CD8-positive, alpha-beta memory T cell (primary cell): ENCODE data around the gene RHOA. TPM values are rescaled to one million over a fixed set of nuclear protein-coding genes. Genes with fewer than 3 reads are reported as not detected.
"Not testable (repeated sequence)": the region's sequence is repeated elsewhere in the genome, so short reads cannot be mapped to it uniquely, and the experiment has no call there.

Source experiments
- CTCF ChIA-PET: fragments of 350-600 bp; sonication (Branson Sonifier 250); formaldehyde crosslinking; loops from one replicate; lab custom pipeline; 2021; ENCODE audit warnings: antibody characterized with exemption; lab: Charles Lee
- POLR2A ChIA-PET: fragments of 350-600 bp; sonication (Branson Sonifier 250); formaldehyde crosslinking; loops from one replicate; lab custom pipeline; 2021; ENCODE audit warnings: antibody characterized with exemption; lab: Charles Lee
- DNase-seq, 5 donors: peaks; one replicate each; pipeline versions ENCODE4 v3.0.0 to v3.0.0-alpha.2; 2020 to 2022; ENCODE audit warnings: mixed read lengths in 1 of 5
- H3K27ac ChIP-seq: one replicate; pipeline ENCODE4 v1.7.0; 2013; ENCODE audit warnings: low read depth, mild to moderate bottlenecking, low read length, moderate library complexity
- H3K27me3 ChIP-seq: 2 replicates; pipeline ENCODE4 v1.7.0; 2013; ENCODE audit warnings: low read length, mild to moderate bottlenecking; ENCODE audit not compliant: insufficient read depth, poor library complexity, severe bottlenecking
- H3K36me3 ChIP-seq: 2 replicates; pipeline ENCODE4 v1.7.0; 2013; ENCODE audit warnings: mild to moderate bottlenecking, low read length, moderate library complexity; ENCODE audit not compliant: insufficient read depth
- H3K4me1 ChIP-seq: 2 replicates; pipeline ENCODE4 v1.7.0; 2013; ENCODE audit warnings: mild to moderate bottlenecking, low read length, moderate library complexity; ENCODE audit not compliant: insufficient read depth
- H3K4me3 ChIP-seq: 2 replicates; pipeline ENCODE4 v1.7.0; 2013; ENCODE audit warnings: mild to moderate bottlenecking, low read length
- H3K9me3 ChIP-seq: 2 replicates; pipeline ENCODE4 v1.7.0; 2013; ENCODE audit warnings: mild to moderate bottlenecking, low read length
- H3K27ac Mint-ChIP-seq, 8 donors: one replicate each; pipeline ENCODE4 v1.8.0; 2020 to 2021; ENCODE audit warnings: mixed read lengths in 8 of 8, mild to moderate bottlenecking in 6 of 8, inconsistent platforms in 3 of 8, moderate library complexity in 3 of 8
- H3K27me3 Mint-ChIP-seq, 2 donors: one replicate each; pipeline ENCODE4 v1.8.0; 2020 to 2021; ENCODE audit warnings: mixed read lengths in 2 of 2, mild to moderate bottlenecking in 1 of 2, moderate library complexity in 1 of 2
- H3K36me3 Mint-ChIP-seq, 3 donors: one replicate each; pipeline ENCODE4 v1.8.0; 2020 to 2021; ENCODE audit warnings: mixed read lengths in 3 of 3, inconsistent platforms in 1 of 3, mild to moderate bottlenecking in 1 of 3
- H3K4me1 Mint-ChIP-seq, 3 donors: one replicate each; pipeline ENCODE4 v1.8.0; 2020 to 2021; ENCODE audit warnings: mixed read lengths in 3 of 3, inconsistent platforms in 1 of 3, mild to moderate bottlenecking in 1 of 3
- H3K4me3 Mint-ChIP-seq, 7 donors: one replicate each; pipeline ENCODE4 v1.8.0; 2020 to 2021; ENCODE audit warnings: mixed read lengths in 7 of 7, mild to moderate bottlenecking in 6 of 7, moderate library complexity in 4 of 7, inconsistent platforms in 2 of 7
- H3K9me3 Mint-ChIP-seq, 5 donors: one replicate each; pipeline ENCODE4 v1.8.0; 2020 to 2022; ENCODE audit warnings: mixed read lengths in 5 of 5, mild to moderate bottlenecking in 3 of 5, moderate library complexity in 2 of 5, inconsistent platforms in 1 of 5
- polyA plus RNA-seq: library from polyadenylated mRNA; unstranded; fragments of 300-500 nt; fragmentation: Illumina TruSeq; gene quantifications from one replicate; pipeline ENCODE4 v1.2.3, GENCODE V29; 2021
- total RNA-seq, 2 experiments: library from RNA; stranded (reverse); gene quantifications; one replicate each; pipeline ENCODE4 v1.2.3, GENCODE V29; 2021

RHOA gene
- total and polyA plus RNA-seq, 3 experiments from 2014 or later, result 478 to 678 (median 506) TPM

- Mint-ChIP-seq H3K9me3 (no peaks in the 10 kb centered on the region), H3K4me1 (peaks cover 11 to 16% (median 16%) of the 10 kb centered on the region in 3 donors), H3K36me3 (peaks cover 0 to 14% (median 5%) of the 10 kb centered on the region in 3 donors), H3K4me3 (no peak overlapping the region), H3K27ac (peak overlapping the region in 1 of 8 donors; percentile 38), H3K27me3 (peaks cover 0 to 1% of the 10 kb centered on the region in 2 donors)
- Histone ChIP-seq H3K4me3 (no peak overlapping the region), H3K27ac (no peak overlapping the region), H3K36me3 (no peaks in the 10 kb centered on the region), H3K4me1 (peaks cover 6% of the 10 kb centered on the region), H3K27me3 (no peaks in the 10 kb centered on the region), H3K9me3 (no peaks in the 10 kb centered on the region)
- DNase-seq, result no peak
- POLR2A ChIA-PET, result interaction anchor here (1.5 kb wide), 1 partner anchor 12 kb away, joined by 7 read pairs; the partner anchor contains the start of gene USP4
- CTCF ChIA-PET, result interaction anchor here (3.3 kb wide), 1 partner anchor 12 kb away, joined by 15 read pairs; the partner anchor contains the start of gene USP4
Measured at GRCh38 chr3:49352281-49352680, 59.5 kb downstream of the RHOA start.

DNA sequence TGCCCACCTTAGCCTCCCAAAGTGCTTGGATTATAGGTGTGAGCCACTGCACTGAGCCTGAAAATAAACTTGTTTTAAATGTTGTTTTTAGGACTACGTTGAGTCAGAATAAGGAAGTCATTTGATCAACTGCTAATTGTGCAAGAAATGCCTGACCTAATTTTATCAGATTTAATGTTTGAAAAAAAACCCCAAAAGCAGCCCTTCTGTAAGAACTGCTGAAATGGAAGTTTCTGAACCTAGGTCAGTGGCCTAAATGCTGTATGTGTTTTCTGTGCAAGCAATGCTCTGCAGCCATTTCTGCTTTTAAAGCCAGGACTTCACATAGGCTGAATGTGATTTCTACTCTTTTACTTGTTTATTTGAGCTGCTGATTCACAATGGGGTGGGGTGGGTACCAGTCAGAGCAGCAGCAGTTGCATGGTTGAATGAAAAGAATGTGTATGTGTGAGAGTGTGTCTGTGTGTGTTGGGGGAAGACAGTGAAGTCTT is 60.2 kb downstream of the RHOA start:
- CTCF ChIA-PET, result interaction anchor here (3.3 kb wide), 1 partner anchor 12 kb away, joined by 15 read pairs; the partner anchor contains the start of gene USP4
- peaks cover 0 to 10% (median 5%) of the 10 kb centered on the region in 3 donors for H3K36me3 Mint-ChIP-seq
- no peaks in the 10 kb centered on the region for H3K9me3 ChIP-seq
- H3K27me3 Mint-ChIP-seq, result peaks cover 0 to 1% of the 10 kb centered on the region in 2 donors
- H3K4me1 ChIP-seq, result peaks cover 6% of the 10 kb centered on the region
- peaks cover 6 to 14% (median 11%) of the 10 kb centered on the region in 3 donors for H3K4me1 Mint-ChIP-seq
- no peak overlapping the region for H3K27ac ChIP-seq
- H3K27me3 ChIP-seq, result no peaks in the 10 kb centered on the region
- H3K27ac Mint-ChIP-seq, result peak overlapping the region in 3 of 8 donors; percentile 51 to 78 (median 61)
- no peaks in the 10 kb centered on the region for H3K36me3 ChIP-seq
- peak overlapping the region in 1 of 7 donors; percentile 44 for H3K4me3 Mint-ChIP-seq
- no peaks in the 10 kb centered on the region for H3K9me3 Mint-ChIP-seq
- no peak for DNase-seq
- POLR2A ChIA-PET, result interaction anchor here (1.5 kb wide), 1 partner anchor 11 kb away, joined by 7 read pairs; the partner anchor contains the start of gene USP4
- no peak overlapping the region for H3K4me3 ChIP-seq

- Mint-ChIP-seq H3K27ac (no peak overlapping the region), H3K9me3 (no peaks in the 10 kb centered on the region), H3K27me3 (peaks cover 0 to 1% of the 10 kb centered on the region in 2 donors), H3K4me3 (no peak overlapping the region), H3K4me1 (peaks cover 0 to 12% (median 5%) of the 10 kb centered on the region in 3 donors), H3K36me3 (peaks cover 0 to 2% (median 0%) of the 10 kb centered on the region in 3 donors)
- H3K36me3 ChIP-seq, result no peaks in the 10 kb centered on the region
- H3K27me3 ChIP-seq, result no peaks in the 10 kb centered on the region
- H3K9me3 ChIP-seq, result no peaks in the 10 kb centered on the region
- peaks cover 7% of the 10 kb centered on the region for H3K4me1 ChIP-seq
- POLR2A ChIA-PET, result no interaction called here
- peak overlapping the region; percentile 39 for H3K27ac ChIP-seq
- DNase-seq, result no peak
- H3K4me3 ChIP-seq, result no peak overlapping the region
- CTCF ChIA-PET, result interaction anchor here (0.6 to 1.0 kb wide), 2 partner anchors 9 to 328 kb away, joined by 4 read pairs; partner anchors contain the start of genes NDUFAF3 and USP4
Measured at GRCh38 chr3:49349348-49350114, 62.2 kb downstream of the RHOA start.

DNA sequence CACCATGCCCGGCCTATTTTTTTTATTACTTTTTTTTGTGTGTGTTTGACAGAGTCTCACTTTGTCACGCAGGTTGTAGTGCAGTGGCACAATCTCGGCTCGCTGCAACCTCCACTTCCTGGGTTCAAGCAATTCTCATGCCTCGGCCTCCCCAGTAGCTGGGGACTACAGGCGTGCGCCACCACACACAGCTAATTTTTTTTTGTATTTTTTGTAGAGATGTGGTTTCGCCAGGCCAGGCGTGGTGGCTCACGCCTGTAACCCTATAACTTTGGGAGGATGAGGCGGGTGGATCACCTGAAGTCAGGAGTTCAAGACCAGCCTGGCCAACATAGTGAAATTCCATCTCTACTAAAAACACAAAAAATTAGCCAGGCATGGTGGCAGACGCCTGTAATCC is 63.4 kb downstream of the RHOA start:
- H3K27me3 ChIP-seq, H3K4me3 Mint-ChIP-seq, H3K36me3 Mint-ChIP-seq, H3K36me3 ChIP-seq, CTCF ChIA-PET, H3K27me3 Mint-ChIP-seq, H3K4me1 Mint-ChIP-seq, H3K4me3 ChIP-seq, H3K4me1 ChIP-seq, H3K27ac Mint-ChIP-seq, H3K9me3 Mint-ChIP-seq, H3K9me3 ChIP-seq, H3K27ac ChIP-seq, DNase-seq, POLR2A ChIA-PET: not testable (repeated sequence)

- Mint-ChIP-seq H3K4me3 (no peak overlapping the region), H3K36me3 (no peaks in the 10 kb centered on the region), H3K27me3 (peaks cover 0 to 1% of the 10 kb centered on the region in 2 donors), H3K9me3 (no peaks in the 10 kb centered on the region), H3K4me1 (peaks cover 2 to 11% (median 8%) of the 10 kb centered on the region in 3 donors), H3K27ac (no peak overlapping the region)
- H3K27ac ChIP-seq, result no peak overlapping the region
- no peak overlapping the region for H3K4me3 ChIP-seq
- no peaks in the 10 kb centered on the region for H3K36me3 ChIP-seq
- no peak for DNase-seq
- peaks cover 15% of the 10 kb centered on the region for H3K4me1 ChIP-seq
- ChIA-PET CTCF (no interaction called here), POLR2A (interaction anchor here (0.6 kb wide), 1 partner anchor 133 kb away, joined by 12 read pairs; no protein-coding TSS in a partner anchor)
- no peaks in the 10 kb centered on the region for H3K9me3 ChIP-seq
- no peaks in the 10 kb centered on the region for H3K27me3 ChIP-seq
Measured at GRCh38 chr3:49346797-49347251, 65.0 kb downstream of the RHOA start.

DNA sequence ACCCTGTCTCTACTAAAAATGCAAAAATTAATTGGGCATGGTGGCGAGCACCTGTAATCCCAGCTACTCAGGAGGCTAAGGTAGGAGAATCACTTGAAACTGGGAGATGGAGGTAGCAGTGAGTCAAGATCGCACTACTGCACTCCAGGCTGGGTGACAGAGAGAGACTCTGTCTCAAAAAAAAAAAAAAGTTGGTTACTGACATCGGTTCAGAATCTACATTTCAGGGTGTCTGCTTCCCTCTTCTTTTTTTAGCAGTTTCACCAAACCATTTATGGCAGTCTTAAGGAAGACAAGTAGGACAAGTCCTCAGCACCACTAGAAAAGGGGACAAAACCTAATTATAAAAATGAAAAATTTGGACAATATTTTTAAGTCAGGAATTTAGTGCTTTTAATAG is 68.6 kb downstream of the RHOA start:
- H3K4me3 Mint-ChIP-seq, result no peak overlapping the region
- Histone ChIP-seq H3K36me3 (no peaks in the 10 kb centered on the region), H3K27me3 (no peaks in the 10 kb centered on the region), H3K4me1 (peaks cover 35% of the 10 kb centered on the region), H3K4me3 (no peak overlapping the region), H3K9me3 (no peaks in the 10 kb centered on the region), H3K27ac (no peak overlapping the region)
- peaks cover 31 to 44% (median 32%) of the 10 kb centered on the region in 3 donors for H3K4me1 Mint-ChIP-seq
- no peak for DNase-seq
- peak overlapping the region in 1 of 8 donors; percentile 75 for H3K27ac Mint-ChIP-seq
- H3K27me3 Mint-ChIP-seq, result peaks cover 0 to 1% of the 10 kb centered on the region in 2 donors
- peaks cover 0 to 14% (median 0%) of the 10 kb centered on the region in 3 donors for H3K36me3 Mint-ChIP-seq
- no peaks in the 10 kb centered on the region for H3K9me3 Mint-ChIP-seq
- POLR2A ChIA-PET, result interaction anchor here (0.7 to 0.9 kb wide), 4 partner anchors 68 to 348 kb away, joined by 4 to 8 read pairs (median 6); partner anchors contain the start of gene RHOA
- CTCF ChIA-PET, result interaction anchor here (0.7 to 1.9 kb wide), 2 partner anchors 106 to 321 kb away, joined by 3 to 5 read pairs; partner anchors contain the start of gene NDUFAF3

- Mint-ChIP-seq H3K27ac (peak overlapping the region in 7 of 8 donors; percentile 2 to 94 (median 87)), H3K4me1 (peaks cover 35 to 51% (median 35%) of the 10 kb centered on the region in 3 donors), H3K4me3 (peak overlapping the region in 3 of 7 donors; percentile 34 to 49 (median 44)), H3K27me3 (peaks cover 0 to 1% of the 10 kb centered on the region in 2 donors), H3K36me3 (peaks cover 0 to 20% (median 0%) of the 10 kb centered on the region in 3 donors), H3K9me3 (no peaks in the 10 kb centered on the region)
- no peaks in the 10 kb centered on the region for H3K9me3 ChIP-seq
- no peaks in the 10 kb centered on the region for H3K36me3 ChIP-seq
- peaks cover 40% of the 10 kb centered on the region for H3K4me1 ChIP-seq
- H3K27me3 ChIP-seq, result no peaks in the 10 kb centered on the region
- ChIA-PET CTCF (interaction anchor here (0.6 to 1.9 kb wide), 2 partner anchors 14 to 107 kb away, joined by 3 to 5 read pairs; no protein-coding TSS in a partner anchor), POLR2A (no interaction called here)
- no peak overlapping the region for H3K27ac ChIP-seq
- no peak for DNase-seq
- no peak overlapping the region for H3K4me3 ChIP-seq
Measured at GRCh38 chr3:49341996-49342395, 69.8 kb downstream of the RHOA start.
